Measurements from ENCODE around the gene UPK1A. TPM values are rescaled to one million over a fixed set of nuclear protein-coding genes. Genes with fewer than 3 reads are reported as not detected.
A peak's percentile ranks its signal among the peaks of the same experiment; 100 is the strongest.

Gene UPK1A
- total and polyA plus RNA-seq, 9 of the 15 experiments (the other 6 are each of a cell fraction or from before 2014, with no cell fraction given): 0.06 to 0.13 TPM; not detected in 7

- TF ChIP-seq HDAC2 (IDR thresholded peaks at IDR 0.05) (peak; percentile 67; the same call in 1 of the 2 replicates), ZNF583 (CRISPR knock-in tag; IDR thresholded peaks at IDR 0.05) (no peak), MAX (CRISPR knock-in tag; IDR thresholded peaks at IDR 0.05) (peak; percentile 51; the same call in 1 of the 2 replicates), NFATC3 (IDR thresholded peaks at IDR 0.05) (no peak), ZSCAN29 (IDR thresholded peaks at IDR 0.05) (no peak), BRCA1 (IDR thresholded peaks at IDR 0.05) (no peak), BRCA1 (CRISPR knock-in tag; IDR thresholded peaks at IDR 0.05) (no peak), ZNF695 (CRISPR knock-in tag; IDR thresholded peaks at IDR 0.05) (no peak), ZNF609 (CRISPR knock-in tag; IDR thresholded peaks at IDR 0.05; ENCODE audit: borderline replicate concordance) (no peak)
- TF ChIP-seq, protein P1, sequence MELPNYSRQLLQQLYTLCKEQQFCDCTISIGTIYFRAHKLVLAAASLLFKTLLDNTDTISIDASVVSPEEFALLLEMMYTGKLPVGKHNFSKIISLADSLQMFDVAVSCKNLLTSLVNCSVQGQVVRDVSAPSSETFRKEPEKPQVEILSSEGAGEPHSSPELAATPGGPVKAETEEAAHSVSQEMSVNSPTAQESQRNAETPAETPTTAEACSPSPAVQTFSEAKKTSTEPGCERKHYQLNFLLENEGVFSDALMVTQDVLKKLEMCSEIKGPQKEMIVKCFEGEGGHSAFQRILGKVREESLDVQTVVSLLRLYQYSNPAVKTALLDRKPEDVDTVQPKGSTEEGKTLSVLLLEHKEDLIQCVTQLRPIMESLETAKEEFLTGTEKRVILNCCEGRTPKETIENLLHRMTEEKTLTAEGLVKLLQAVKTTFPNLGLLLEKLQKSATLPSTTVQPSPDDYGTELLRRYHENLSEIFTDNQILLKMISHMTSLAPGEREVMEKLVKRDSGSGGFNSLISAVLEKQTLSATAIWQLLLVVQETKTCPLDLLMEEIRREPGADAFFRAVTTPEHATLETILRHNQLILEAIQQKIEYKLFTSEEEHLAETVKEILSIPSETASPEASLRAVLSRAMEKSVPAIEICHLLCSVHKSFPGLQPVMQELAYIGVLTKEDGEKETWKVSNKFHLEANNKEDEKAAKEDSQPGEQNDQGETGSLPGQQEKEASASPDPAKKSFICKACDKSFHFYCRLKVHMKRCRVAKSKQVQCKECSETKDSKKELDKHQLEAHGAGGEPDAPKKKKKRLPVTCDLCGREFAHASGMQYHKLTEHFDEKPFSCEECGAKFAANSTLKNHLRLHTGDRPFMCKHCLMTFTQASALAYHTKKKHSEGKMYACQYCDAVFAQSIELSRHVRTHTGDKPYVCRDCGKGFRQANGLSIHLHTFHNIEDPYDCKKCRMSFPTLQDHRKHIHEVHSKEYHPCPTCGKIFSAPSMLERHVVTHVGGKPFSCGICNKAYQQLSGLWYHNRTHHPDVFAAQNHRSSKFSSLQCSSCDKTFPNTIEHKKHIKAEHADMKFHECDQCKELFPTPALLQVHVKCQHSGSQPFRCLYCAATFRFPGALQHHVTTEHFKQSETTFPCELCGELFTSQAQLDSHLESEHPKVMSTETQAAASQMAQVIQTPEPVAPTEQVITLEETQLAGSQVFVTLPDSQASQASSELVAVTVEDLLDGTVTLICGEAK (IDR thresholded peaks at IDR 0.05): no peak
- TF ChIP-seq, protein P1 (CRISPR knock-in tag; IDR thresholded peaks at IDR 0.05): no peak
- TF ChIP-seq, protein P2, sequence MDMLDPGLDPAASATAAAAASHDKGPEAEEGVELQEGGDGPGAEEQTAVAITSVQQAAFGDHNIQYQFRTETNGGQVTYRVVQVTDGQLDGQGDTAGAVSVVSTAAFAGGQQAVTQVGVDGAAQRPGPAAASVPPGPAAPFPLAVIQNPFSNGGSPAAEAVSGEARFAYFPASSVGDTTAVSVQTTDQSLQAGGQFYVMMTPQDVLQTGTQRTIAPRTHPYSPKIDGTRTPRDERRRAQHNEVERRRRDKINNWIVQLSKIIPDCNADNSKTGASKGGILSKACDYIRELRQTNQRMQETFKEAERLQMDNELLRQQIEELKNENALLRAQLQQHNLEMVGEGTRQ (CRISPR knock-in tag; IDR thresholded peaks at IDR 0.05): no peak
- TF ChIP-seq, protein P3, sequence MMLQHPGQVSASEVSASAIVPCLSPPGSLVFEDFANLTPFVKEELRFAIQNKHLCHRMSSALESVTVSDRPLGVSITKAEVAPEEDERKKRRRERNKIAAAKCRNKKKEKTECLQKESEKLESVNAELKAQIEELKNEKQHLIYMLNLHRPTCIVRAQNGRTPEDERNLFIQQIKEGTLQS (IDR thresholded peaks at IDR 0.05): peak; percentile 77
- TF ChIP-seq, protein P3 (CRISPR knock-in tag; conservative IDR thresholded peaks at IDR 0.05): no peak
Measured at GRCh38 chr19:35671818-35672217, 5.5 kb downstream of the UPK1A start (continued).

Measured in K562 (cell line).